HG03571 (cell line): ENCODE results near the gene NOM1.
"Not testable (repeated sequence)": the region's sequence is repeated elsewhere in the genome, so short reads cannot be mapped to it uniquely, and the experiment has no call there.

Source experiments
- ATAC-seq: cut with Tn5 transposase; IDR thresholded peaks from one replicate; pipeline ENCODE4 v1.9.1; 2021; ENCODE audit not compliant: unreplicated experiment

Gene NOM1, protein sequence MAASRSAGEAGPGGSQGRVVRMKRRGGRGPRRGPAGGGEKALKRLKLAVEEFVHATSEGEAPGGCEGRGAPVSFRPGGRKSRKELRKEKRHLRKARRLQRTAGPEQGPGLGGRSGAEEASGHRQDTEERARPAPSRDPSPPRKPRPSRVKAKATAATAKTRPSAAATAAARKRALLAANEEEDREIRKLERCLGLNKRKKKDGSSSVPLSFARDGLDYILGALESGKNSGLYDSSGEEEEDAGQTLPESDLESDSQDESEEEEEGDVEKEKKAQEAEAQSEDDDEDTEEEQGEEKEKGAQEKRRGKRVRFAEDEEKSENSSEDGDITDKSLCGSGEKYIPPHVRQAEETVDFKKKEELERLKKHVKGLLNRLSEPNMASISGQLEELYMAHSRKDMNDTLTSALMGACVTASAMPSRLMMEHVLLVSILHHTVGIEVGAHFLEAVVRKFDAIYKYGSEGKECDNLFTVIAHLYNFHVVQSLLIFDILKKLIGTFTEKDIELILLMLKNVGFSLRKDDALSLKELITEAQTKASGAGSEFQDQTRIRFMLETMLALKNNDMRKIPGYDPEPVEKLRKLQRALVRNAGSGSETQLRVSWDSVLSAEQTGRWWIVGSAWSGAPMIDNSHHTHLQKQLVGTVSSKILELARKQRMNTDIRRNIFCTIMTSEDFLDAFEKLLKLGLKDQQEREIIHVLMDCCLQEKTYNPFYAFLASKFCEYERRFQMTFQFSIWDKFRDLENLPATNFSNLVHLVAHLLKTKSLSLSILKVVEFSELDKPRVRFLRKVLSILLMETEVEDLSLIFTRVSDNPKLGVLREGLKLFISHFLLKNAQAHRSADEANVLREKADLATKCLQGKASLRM

DNA sequence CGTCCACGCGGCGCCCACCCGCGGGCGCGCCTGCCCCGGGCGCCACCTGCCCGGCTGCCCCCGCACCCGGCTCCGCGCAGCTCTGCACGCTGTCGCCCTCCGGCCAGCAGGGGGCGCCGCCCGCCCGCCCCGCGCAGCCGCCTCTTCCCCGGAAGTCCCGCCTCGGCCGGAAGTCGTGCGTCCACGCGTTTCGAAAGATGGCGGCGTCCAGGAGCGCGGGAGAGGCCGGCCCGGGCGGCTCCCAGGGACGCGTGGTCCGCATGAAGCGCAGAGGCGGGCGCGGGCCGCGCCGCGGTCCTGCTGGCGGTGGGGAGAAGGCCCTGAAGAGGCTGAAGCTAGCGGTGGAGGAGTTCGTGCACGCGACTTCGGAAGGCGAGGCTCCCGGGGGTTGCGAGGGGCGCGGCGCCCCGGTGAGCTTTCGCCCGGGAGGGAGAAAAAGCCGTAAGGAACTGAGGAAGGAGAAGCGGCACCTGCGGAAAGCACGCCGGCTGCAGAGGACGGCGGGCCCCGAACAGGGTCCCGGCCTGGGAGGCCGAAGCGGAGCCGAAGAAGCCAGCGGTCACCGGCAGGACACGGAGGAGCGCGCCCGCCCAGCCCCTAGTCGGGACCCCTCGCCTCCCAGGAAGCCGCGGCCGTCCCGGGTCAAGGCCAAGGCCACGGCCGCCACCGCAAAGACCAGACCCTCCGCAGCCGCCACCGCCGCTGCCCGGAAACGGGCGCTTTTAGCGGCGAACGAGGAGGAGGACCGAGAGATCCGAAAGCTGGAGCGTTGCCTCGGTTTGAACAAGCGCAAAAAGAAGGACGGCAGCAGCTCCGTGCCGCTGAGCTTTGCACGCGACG is at the start of gene NOM1:
NOM1 (plus strand) TSS at position 172 of the 840 bp plus-strand sequence; CDS start at position 198, 26 bp downstream.
- ATAC-seq, result peak; percentile 92

DNA sequence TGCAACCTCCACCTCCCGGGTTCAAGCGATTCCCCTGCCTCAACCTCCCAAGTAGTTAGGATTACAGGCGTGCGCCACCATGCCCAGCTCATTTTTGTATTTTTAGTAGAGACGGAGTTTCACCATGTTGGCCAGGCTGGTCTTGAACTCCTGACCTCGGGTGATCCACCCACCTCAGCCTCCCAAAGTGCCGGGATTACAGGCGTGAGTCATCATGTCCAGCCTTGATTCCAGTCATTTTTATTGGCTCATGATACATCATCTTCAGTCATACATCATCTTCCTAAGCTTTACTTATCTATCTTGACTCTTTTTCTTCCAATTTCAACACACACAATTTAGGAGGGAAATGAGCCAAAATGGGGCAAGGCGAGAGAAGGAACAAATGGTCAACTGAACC is 49.4 kb upstream of the NOM1 start:
- not testable (repeated sequence) for ATAC-seq

DNA sequence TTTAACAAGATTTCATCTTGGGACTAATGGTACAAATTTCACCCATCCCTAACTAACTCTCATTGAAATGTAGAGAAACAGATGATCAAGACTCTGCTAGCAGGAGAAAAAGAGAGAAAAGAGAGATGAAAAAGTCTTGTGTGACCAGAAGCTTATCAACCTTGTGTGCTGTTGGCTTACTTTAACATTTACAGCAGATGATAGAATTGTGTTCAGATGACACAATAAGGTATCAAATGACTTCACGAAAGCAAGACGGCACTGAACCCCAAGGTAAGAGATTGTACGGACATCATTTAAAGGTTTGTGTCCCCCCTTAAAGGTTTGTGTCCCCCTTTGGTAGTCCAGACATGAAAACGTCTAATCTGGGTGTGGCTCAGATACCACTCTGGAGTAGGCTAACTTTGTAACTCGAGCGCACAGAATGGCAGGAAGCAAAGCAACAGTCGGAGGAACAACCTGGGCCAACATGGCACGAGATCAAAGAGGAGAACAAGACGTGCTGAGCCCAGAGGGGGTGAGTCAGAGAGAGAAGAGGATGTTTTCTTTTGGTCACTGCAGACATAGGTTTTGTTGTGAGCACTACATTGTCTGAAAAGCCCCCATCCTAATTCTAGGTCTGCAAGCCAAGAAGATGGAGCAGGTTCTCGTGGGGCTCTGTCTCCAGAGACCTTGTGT is 46.1 kb upstream of the NOM1 start:
- ATAC-seq, result no peak

DNA sequence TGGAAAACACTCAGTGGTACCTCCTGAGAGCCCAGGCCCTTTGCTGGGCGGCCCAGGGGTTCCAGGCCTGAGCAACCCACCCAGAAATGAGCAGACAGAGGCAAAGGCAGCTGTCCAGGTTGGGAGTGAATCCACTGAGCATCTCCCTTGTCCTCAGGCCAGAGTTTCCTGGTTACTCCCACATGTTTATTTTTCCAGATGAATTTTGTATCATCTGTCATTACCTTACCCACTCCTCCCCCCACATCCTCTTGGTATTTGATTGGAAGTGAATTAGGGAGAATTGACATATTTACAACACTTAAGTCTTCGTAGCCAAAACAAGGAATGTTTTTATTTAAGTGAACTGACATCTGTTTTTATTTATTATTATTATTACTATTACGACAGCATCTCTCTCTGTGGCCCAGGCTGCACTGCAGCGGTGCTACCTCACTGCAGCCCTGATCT is 43.3 kb upstream of the NOM1 start:
- no peak for ATAC-seq

DNA sequence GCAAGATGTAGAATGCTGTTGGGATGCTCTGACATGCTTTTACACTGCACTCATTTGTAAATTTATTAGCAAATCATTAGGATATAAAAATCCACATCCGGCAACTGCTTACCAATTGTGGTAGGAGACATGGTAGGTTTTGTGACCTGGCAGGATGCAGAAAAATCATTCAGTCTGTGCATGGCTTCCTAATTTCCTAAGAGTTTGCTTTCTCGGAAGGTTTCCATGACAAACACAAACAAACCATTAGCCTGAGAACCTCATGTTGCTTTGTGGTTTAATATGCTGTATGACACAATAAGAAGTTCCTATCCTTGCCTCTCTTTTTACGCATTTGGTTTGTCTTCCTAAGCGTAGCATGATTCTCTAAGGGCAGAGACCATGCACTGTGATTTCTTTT is 41.9 kb upstream of the NOM1 start:
- no peak for ATAC-seq

DNA sequence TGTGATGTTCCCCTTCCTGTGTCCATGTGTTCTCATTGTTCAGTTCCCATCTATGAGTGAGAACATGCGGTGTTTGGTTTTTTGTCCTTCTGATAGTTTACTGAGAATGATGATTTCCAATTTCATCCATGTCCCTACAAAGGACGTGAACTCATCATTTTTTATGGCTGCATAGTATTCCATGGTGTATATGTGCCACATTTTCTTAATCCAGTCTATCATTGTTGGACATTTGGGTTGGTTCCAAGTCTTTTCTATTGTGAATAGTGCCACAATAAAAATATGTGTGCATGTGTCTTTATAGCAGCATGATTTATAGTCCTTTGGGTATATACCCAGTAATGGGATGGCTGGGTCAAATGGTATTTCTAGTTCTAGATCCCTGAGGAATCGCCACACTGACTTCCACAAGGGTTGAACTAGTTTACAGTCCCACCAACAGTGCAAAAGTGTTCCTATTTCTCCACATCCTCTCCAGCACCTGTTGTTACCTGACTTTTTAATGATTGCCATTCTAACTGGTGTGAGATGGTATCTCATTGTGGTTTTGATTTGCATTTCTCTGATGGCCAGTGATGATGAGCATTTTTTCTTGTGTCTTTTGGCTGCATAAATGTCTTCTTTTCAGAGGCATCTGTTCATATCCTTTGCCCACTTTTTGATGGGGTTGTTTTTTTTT is 39.8 kb upstream of the NOM1 start:
- ATAC-seq, result not testable (repeated sequence)

DNA sequence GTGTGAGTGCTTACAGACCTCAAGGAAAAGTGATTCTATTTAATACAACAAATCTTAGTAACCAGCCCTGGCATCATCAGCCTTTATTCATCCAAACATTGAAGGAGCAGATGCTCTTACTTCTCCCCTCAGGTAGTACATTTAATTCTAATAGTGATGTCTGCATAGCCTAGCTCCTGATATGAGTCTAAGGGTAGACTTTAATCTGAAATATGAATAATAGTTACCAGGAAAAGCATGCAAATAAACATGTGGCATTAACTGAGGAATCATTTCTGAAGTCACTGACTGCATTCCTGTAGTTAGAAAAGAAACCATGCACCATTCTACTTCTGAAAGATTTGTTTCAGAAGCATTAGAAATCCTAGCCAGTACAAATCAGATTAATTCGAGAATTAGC is 30.9 kb upstream of the NOM1 start:
- no peak for ATAC-seq

DNA sequence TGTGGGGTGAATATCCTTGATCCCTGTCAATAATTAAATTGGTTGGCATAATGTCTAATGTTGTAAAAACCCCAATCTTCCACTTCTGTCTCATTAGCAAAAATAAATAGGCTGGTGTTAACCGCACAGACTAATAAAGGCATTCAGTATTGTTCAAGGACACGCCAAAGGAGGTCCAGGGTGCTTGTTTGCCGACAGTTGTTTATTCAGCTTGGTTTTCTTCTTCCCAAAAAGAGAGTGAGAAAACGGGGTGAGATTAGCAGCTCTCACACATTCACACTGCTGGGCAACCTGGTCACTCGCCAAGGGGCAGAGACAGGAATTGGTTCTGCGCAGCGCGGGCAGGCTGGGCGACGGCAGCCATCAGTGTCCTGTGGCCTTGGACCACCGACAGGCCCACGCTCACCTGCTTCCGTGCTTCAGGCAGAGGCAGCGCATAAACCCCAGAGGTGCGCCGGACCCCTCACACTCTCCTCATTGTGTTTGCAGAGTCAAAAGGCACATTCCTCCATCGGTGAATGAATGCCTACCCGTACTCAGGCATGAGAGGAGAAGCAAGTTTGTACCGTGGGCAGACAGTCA is 30.3 kb upstream of the NOM1 start:
- ATAC-seq, result no peak

DNA sequence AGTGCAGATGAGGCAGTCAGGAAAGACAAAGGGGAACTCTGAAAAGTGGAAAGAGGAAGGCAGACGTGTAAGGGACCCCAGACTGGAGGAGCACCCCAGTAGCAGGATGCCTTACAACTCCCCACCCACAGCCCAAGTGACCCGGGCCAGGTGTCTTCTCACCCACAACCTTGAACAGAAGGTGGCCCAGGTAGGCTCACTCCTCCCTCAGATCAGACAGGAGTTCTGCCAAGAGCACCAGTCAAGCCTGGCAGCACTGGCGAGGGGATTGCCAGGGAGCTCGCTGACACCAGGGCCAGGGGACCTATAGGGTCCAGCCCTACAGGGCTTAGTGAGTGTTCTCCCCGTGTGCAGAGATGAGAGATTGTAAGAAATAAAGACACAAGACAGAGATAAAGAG is 29.4 kb upstream of the NOM1 start:
- ATAC-seq, result no peak

DNA sequence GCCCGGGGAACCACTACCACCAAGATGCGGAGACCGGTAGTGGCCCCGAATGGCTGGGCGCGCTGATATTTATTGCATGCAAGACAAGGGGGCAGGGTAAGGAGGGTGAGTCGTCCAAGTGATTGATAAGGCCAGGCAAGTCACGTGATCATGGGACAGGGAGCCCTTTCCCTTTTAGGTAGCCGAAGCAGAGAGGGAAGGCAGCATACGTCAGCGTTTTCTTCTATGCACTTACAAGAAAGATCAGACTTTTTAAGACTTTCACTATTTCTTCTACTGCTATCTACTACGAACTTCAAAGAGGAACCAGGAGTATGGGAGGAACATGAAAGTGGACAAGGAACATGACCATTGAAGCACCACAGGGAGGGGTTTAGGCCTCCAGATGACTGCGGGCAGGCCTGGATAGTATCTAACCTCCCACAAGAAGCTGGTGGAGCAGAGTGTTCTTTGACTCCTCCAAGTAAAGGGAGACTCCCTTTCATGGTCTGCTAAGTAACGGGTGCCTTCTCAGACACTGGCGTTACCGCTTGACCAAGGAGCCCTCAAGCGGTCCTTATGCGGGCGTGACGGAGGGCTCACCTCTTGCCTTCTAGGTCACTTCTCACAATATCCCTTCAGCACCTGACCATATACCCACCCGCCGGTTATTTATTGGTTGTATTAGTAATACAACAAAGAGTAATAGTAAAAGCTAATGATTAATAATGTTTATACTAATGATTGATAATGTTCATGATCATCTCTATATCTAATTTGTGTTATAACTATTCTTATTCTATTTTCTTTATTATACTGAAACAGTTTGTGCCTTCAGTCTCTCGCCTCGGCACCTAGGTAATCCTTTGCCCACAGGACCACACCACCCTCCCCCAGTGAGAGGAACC is 28.8 kb upstream of the NOM1 start:
- not testable (repeated sequence) for ATAC-seq

DNA sequence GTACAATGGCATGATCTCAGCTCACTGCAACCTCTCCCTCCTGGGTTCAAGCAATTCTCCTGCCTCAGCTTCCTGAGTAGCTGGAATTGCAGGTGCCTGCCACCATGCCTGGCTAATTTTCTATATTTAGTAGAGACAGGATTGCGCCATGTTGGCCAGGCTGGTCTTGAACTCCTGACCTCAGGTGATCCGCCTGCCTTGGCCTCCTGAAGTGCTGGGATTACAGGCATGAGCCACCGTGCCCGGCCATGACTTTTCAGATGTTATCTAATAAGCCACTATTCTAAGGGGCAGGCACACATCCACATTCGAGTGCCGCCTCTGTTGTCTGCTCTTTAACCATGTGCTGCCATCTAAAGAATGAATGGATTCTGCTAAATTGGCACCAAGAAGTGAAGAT is 27.2 kb upstream of the NOM1 start:
- ATAC-seq, result not testable (repeated sequence)

DNA sequence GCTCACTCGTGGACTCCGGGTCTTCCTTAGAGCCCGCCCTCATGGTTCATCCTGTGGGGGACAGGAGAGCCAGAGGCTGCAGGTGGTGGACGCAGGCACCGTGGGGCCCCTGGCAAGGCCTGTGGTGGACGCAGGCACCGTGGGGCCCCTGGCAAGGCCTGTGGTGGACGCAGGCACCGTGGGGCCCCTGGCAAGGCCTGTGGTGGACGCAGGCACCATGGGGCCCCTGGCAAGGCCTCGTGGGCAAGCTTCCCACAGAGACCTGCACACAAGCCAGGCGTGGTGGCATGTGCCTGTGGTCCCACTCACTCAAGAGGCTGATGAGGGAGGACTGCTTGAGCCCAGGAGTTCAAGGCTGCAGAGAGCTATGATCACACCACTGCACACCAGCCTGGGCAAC is 23.7 kb upstream of the NOM1 start:
- ATAC-seq, result not testable (repeated sequence)

DNA sequence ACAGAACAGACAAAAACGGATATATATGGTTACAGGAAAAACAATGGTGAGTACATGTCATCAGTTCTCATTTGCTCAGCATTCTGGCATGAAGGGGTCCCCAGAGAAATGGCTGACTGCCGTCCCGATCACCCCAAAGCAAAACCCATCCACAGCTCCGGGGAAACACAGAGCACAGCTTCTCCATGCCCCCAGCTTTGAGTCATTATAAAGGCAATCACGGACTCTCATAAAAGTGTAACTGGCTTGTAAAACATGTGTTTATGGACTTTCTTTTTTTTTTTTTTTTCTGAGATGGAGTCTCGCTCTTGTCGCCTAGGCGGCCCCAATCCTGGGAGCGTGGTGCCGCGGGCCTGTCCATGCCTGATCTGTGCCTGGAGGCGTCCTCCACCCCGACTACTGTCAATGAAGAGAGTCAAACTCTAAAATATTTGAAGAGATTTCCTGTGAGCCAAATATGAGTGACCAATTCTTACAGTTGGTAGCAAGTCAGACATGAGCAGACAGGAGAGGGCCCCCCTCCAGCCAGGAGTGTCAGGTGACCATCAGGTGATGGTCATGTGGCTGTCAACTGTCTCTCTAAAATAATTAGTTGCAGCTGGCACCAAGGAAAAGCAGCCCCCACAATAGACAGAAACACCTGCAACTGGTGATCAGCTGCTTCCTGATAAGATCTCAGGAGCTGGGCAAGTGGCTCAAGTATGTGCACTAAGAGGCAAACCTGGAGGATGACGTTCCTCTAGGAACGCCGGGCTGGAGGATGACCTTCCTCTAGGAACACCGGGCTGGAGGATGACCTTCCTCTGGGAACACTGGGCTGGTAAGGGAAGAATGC is 21.7 kb upstream of the NOM1 start:
- ATAC-seq, result no peak

DNA sequence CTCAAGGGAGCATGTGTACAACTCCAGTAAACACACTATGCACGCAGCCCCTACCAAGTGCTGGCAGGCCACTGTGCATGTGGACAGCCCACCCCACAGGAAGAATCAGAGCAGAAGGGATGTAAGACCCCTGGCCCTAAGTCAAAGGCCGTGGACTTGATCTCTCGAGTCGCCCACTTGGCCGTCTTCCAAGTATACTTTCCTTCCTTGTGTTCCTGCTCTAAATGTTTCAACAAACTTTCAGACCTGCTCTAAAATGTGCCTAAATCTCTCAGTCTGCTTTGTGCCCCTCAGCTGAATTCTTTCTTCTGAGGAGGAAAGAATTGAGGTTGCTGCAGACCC is 21.1 kb upstream of the NOM1 start:
- no peak for ATAC-seq

DNA sequence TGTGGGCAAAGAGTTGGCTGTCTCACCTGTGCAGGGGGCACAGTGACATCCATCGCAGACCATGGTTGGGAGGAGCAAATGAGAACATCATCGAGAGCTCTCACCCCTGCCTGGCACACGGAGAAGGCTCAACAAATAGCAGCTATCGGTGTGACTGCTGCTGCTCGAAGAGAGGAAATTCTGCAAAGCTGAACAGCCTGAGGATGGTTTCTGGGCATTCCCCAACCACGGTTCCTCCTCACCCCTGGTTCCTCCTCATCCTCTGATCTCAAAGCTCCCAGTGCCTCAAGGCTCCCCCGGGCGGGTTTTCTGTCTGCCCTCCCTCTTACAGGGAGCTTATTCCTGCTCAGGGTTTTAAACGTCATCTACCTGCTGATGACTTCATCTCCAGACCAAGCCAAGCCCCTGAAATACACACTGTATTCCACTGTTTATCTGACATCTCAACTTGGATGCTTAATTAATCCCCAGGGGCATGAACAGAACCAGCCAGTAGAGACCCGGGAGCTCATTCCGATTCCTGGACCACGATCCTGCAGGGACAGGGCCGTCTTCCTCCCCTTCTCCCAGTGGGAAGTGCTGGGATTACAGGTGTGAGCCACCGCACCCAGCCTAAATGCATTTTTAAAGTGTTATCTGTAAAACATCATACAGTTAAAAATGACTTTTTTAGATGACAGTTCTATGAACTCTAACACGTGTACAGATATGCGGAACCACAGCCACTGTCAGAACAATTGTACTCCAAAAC is 19.5 kb upstream of the NOM1 start:
- ATAC-seq, result no peak

DNA sequence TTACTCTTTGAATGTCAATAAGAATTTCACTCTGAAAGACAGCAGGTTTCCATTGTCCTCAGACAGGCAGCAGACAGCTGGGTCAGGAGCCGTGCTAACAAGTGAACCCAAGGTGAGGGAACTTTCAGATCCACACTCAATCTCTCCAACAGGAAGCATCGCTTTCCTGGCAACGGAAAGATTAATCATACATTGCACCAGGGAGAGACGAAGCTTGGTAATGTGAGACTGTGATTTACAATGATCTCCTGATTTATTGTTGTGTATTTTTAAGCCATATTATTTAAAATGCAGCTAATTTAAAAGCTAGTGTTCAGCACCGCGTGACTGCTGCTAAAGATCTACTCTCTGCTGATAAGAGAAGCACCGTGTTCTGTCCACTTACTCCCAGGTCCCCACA is 17.5 kb upstream of the NOM1 start:
- no peak for ATAC-seq

DNA sequence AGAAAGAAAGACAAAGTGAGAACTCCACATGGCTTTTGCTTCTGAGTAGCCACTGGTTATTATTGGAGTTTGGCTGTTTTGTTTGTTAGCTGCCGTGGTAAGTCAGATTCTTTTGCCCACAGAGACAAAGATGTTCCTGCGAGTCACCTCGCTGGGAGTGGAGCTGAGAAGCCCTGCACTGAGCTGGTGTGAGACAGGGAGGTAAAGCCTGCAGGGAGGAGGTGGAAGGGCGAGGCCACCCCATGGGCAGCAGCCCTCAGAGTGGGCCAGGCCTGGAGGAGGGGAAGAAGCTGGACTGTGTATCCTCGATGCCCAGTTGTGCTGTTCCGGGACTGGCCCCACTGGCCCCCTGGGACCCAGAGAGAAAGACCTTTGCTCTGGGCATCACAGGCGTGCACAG is 14.3 kb upstream of the NOM1 start:
- ATAC-seq, result no peak
